Anterior cingulate cortex (tissue), 58 donors: ENCODE results near the gene ENTPD3.
"Not testable (repeated sequence)": the region's sequence is repeated elsewhere in the genome, so short reads cannot be mapped to it uniquely, and the experiment has no call there.

Source experiments
- DNase-seq, 58 donors: peaks; one replicate each; lab custom pipeline; 2025; lab: John Stamatoyannopoulos, UW

Gene ENTPD3

GRCh38 chr3:40458473-40458872, 71.5 kb downstream of the ENTPD3 start:
- DNase-seq: no peak

- not testable (repeated sequence) for DNase-seq
These were observed 73.5 kb downstream of the ENTPD3 start for GRCh38 chr3:40460481-40460880.

- DNase-seq: no peak
These were observed 74.2 kb downstream of the ENTPD3 start for GRCh38 chr3:40461161-40461560.

- not testable (repeated sequence) for DNase-seq
These were observed 75.9 kb downstream of the ENTPD3 start for GRCh38 chr3:40462838-40463237.

- DNase-seq: no peak
These were observed 76.6 kb downstream of the ENTPD3 start for GRCh38 chr3:40463579-40463978.

GRCh38 chr3:40464339-40465110, 77.5 kb downstream of the ENTPD3 start:
- no peak for DNase-seq

- DNase-seq: no peak
These were observed 78.1 kb downstream of the ENTPD3 start for GRCh38 chr3:40465111-40465407.

- no peak for DNase-seq
These were observed 78.5 kb downstream of the ENTPD3 start for GRCh38 chr3:40465456-40465855.

GRCh38 chr3:40468018-40468417, 81.0 kb downstream of the ENTPD3 start:
- DNase-seq: no peak

- DNase-seq: no peak
These were observed 83.7 kb downstream of the ENTPD3 start for GRCh38 chr3:40470701-40471100.

GRCh38 chr3:40476478-40477470, 89.8 kb downstream of the ENTPD3 start, which contains the start of gene ZNF619:
ZNF619 (plus strand) TSS chr3:40477122; CDS start chr3:40477980, 858 bp downstream.
- DNase-seq: peak in 56 of 58 donors; percentile 2 to 70 (median 38)

- peak in 13 of 58 donors; percentile 1 to 26 (median 3) for DNase-seq
These were observed 90.7 kb downstream of the ENTPD3 start for GRCh38 chr3:40477666-40478065.
